Right renal cortex interstitium (tissue), 3 donors: Measurements from ENCODE around the gene PIP5K1C. TPM values are rescaled to one million over a fixed set of nuclear protein-coding genes. Genes with fewer than 3 reads are reported as not detected.
"Not testable (repeated sequence)": the region's sequence is repeated elsewhere in the genome, so short reads cannot be mapped to it uniquely, and the experiment has no call there.

Experiments used
- DNase-seq, 3 donors: peaks; one replicate each; pipeline ENCODE4 v3.0.0-alpha.2; 2013; ENCODE audit warnings: low read depth in 3 of 3, low spot score in 2 of 3
- polyA plus RNA-seq, 3 donors: library from polyadenylated mRNA; unstranded; fragments of 120-200 nt; gene quantifications; one replicate each; pipeline ENCODE4 v1.2.1, GENCODE V29; 2013; ENCODE audit not compliant: insufficient read length in 3 of 3

PIP5K1C gene
- polyA plus RNA-seq, 3 donors, result 16.9 to 19.5 (median 19.3) TPM

- DNase-seq, result no peak
Measured at GRCh38 chr19:3632739-3633558, 67.3 kb downstream of the PIP5K1C start.

GRCh38 chr19:3632098-3632497 lies 68.2 kb downstream of the PIP5K1C start:
- no peak for DNase-seq

GRCh38 chr19:3631053-3631861 lies 69.0 kb downstream of the PIP5K1C start:
- no peak for DNase-seq

GRCh38 chr19:3628766-3629165 lies 71.5 kb downstream of the PIP5K1C start:
- DNase-seq, result not testable (repeated sequence)

- no peak for DNase-seq
Measured at GRCh38 chr19:3627351-3627723, 72.9 kb downstream of the PIP5K1C start.

GRCh38 chr19:3626473-3627350 lies 73.6 kb downstream of the PIP5K1C start, which contains the start of gene CACTIN:
Gene CACTIN, minus strand, starts transcription at chr19:3626790. Its CDS starts 28 bp downstream, at chr19:3626762.
- DNase-seq, result peak; percentile 93 to 94 (median 94)

- no peak for DNase-seq
Measured at GRCh38 chr19:3625996-3626472, 74.2 kb downstream of the PIP5K1C start.

GRCh38 chr19:3623716-3624115 lies 76.6 kb downstream of the PIP5K1C start:
- DNase-seq, result no peak

- no peak for DNase-seq
Measured at GRCh38 chr19:3622224-3622623, 78.0 kb downstream of the PIP5K1C start.

GRCh38 chr19:3621689-3622088 lies 78.6 kb downstream of the PIP5K1C start:
- no peak for DNase-seq

GRCh38 chr19:3620817-3621547 lies 79.3 kb downstream of the PIP5K1C start:
- no peak for DNase-seq

- no peak for DNase-seq
Measured at GRCh38 chr19:3620145-3620816, 80.0 kb downstream of the PIP5K1C start.

- no peak for DNase-seq
Measured at GRCh38 chr19:3619631-3620012, 80.6 kb downstream of the PIP5K1C start.

GRCh38 chr19:3618811-3619630 lies 81.2 kb downstream of the PIP5K1C start:
- no peak for DNase-seq

GRCh38 chr19:3618144-3618810 lies 82.0 kb downstream of the PIP5K1C start:
- no peak for DNase-seq

GRCh38 chr19:3617463-3617862 lies 82.8 kb downstream of the PIP5K1C start:
- DNase-seq, result no peak

GRCh38 chr19:3615524-3616135 lies 84.6 kb downstream of the PIP5K1C start:
- no peak for DNase-seq
